Neural progenitor cell (in vitro differentiated cells): ENCODE results near the gene PLEKHG2. TPM values are rescaled to one million over a fixed set of nuclear protein-coding genes. Genes with fewer than 3 reads are reported as not detected.

Experiments used
- DNase-seq: peaks from one replicate; pipeline ENCODE4 v3.0.0-alpha.2; 2016; ENCODE audit warnings: low spot score
- H2AFZ ChIP-seq: fragments of 200-600 bp; sonication (generic); replicated peaks from 2 replicates; pipeline ENCODE4 v1.6.1; 2016; ENCODE audit warnings: antibody characterized with exemption
- H3F3A ChIP-seq: fragments of 200-600 bp; sonication (generic); 2 replicates; pipeline ENCODE4 v1.6.1; 2016; ENCODE audit warnings: antibody characterized with exemption, low read depth
- H3K27ac ChIP-seq: fragments of 200-600 bp; sonication (generic); 2 replicates; pipeline ENCODE4 v1.5.1; 2016; ENCODE audit warnings: mild to moderate bottlenecking
- H3K27me3 ChIP-seq: fragments of 200-600 bp; sonication (generic); 2 replicates; pipeline ENCODE4 v1.6.1; 2016; ENCODE audit warnings: mild to moderate bottlenecking, moderate library complexity
- H3K36me3 ChIP-seq: fragments of 200-600 bp; sonication (generic); 2 replicates; pipeline ENCODE4 v1.5.1; 2016
- H3K4me1 ChIP-seq: fragments of 200-600 bp; sonication (generic); 2 replicates; pipeline ENCODE4 v1.6.1; 2016; ENCODE audit warnings: mixed run types
- H3K4me2 ChIP-seq: fragments of 200-600 bp; sonication (generic); 2 replicates; pipeline ENCODE4 v1.6.1; 2016
- H3K4me3 ChIP-seq: fragments of 200-600 bp; sonication (generic); 2 replicates; pipeline ENCODE4 v1.5.1; 2016
- H3K79me2 ChIP-seq: fragments of 200-600 bp; sonication (generic); 2 replicates; pipeline ENCODE4 v1.6.1; 2016; ENCODE audit warnings: low read depth
- H3K9ac ChIP-seq: fragments of 200-600 bp; sonication (generic); 2 replicates; pipeline ENCODE4 v1.6.1; 2016
- H3K9me3 ChIP-seq: fragments of 200-600 bp; sonication (generic); 2 replicates; pipeline ENCODE4 v1.5.1; 2016; ENCODE audit warnings: low read depth
- H4K20me1 ChIP-seq: fragments of 200-600 bp; sonication (generic); 2 replicates; pipeline ENCODE4 v1.6.1; 2016; ENCODE audit warnings: low read depth
- H3K27ac Mint-ChIP-seq: 3 replicates; pipeline ENCODE4 v1.8.0; 2021; ENCODE audit warnings: mixed read lengths
- H3K27me3 Mint-ChIP-seq: 2 replicates; pipeline ENCODE4 v1.8.0; 2022; ENCODE audit warnings: low read depth, mild to moderate bottlenecking, inconsistent platforms, moderate library complexity, mixed read lengths; ENCODE audit not compliant: insufficient read depth
- H3K36me3 Mint-ChIP-seq: 3 replicates; pipeline ENCODE4 v1.8.0; 2021; ENCODE audit warnings: mixed read lengths
- H3K4me1 Mint-ChIP-seq: 3 replicates; pipeline ENCODE4 v1.8.0; 2021; ENCODE audit warnings: mixed read lengths
- H3K4me3 Mint-ChIP-seq: 3 replicates; pipeline ENCODE4 v1.8.0; 2021; ENCODE audit warnings: mild to moderate bottlenecking, moderate library complexity, mixed read lengths
- H3K9me3 Mint-ChIP-seq: 3 replicates; pipeline ENCODE4 v1.8.0; 2020; ENCODE audit warnings: mixed read lengths
- EZH2 ChIP-seq: fragments of 200-600 bp; sonication (generic); IDR thresholded peaks from 2 replicates; pipeline ENCODE4 v1.6.1; 2017; ENCODE audit warnings: antibody characterized with exemption, mild to moderate bottlenecking, moderate library complexity
- EZH2phosphoT487 ChIP-seq: fragments of 200-600 bp; sonication (generic); IDR thresholded peaks from 2 replicates; pipeline ENCODE4 v1.6.1; 2017; ENCODE audit warnings: antibody characterized with exemption
- total RNA-seq: library from RNA; depleted of rRNA; stranded (reverse); fragments of >200 nt; gene quantifications from 2 replicates; pipeline ENCODE4 v1.2.3, GENCODE V29; 2015; ENCODE audit warnings: low replicate concordance
- TF ChIP-seq, protein P1 (sequence below): fragments of 200-600 bp; sonication (generic); IDR thresholded peaks from 2 replicates; pipeline ENCODE4 v1.5.1; 2017; ENCODE audit warnings: antibody characterized with exemption, mild to moderate bottlenecking

The PLEKHG2 gene
- total RNA-seq, 1 donor from 2014 or later, result 10.7 TPM

DNA sequence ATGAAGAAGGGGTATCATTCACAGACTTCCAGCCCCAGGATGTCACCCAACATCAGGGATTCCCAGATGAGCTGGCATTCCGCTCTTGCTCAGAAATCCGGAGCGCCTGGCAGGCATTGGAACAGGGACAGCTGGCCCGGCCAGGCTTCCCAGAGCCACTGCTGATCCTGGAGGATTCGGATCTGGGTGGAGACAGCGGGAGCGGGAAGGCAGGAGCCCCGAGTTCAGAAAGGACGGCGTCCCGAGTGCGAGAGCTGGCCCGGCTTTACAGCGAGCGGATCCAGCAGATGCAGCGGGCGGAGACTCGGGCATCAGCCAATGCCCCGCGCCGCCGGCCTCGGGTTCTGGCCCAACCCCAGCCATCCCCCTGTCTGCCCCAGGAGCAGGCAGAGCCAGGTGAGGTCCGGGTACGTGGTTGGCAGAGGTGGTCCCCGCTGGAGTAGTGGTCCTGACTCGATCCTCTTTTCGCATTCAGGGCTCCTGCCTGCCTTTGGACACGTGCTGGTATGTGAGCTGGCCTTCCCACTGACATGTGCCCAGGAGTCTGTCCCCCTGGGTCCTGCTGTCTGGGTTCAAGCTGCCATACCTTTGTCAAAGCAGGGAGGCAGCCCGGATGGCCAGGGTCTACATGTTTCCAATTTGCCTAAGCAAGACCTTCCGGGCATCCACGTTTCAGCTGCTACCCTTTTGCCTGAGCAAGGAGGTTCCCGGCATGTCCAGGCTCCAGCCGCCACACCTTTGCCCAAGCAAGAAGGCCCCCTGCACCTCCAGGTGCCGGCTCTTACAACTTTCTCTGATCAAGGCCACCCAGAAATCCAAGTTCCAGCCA lies 11.0 kb downstream of the PLEKHG2 start:
- peak overlapping the region; percentile 60 for H3K4me3 Mint-ChIP-seq
- Histone ChIP-seq H3K9me3 (no peaks in the 10 kb centered on the region), H3K79me2 (no peaks in the 10 kb centered on the region), H3K4me1 (peaks cover 3% of the 10 kb centered on the region), H2AFZ (no peak overlapping the region), H3K9ac (no peak overlapping the region), H3K4me2 (no peak overlapping the region), H3K27me3 (no peaks in the 10 kb centered on the region), H3K4me3 (no peak overlapping the region), H3K36me3 (no peaks in the 10 kb centered on the region), H4K20me1 (peaks cover 10% of the 10 kb centered on the region), H3F3A (peaks cover 16% of the 10 kb centered on the region), H3K27ac (no peak overlapping the region)
- DNase-seq, result no peak
- H3K4me1 Mint-ChIP-seq, result peaks cover 16% of the 10 kb centered on the region
- H3K27ac Mint-ChIP-seq, result no peak overlapping the region
- H3K27me3 Mint-ChIP-seq, result peaks cover 4% of the 10 kb centered on the region
- TF ChIP-seq, protein P1, sequence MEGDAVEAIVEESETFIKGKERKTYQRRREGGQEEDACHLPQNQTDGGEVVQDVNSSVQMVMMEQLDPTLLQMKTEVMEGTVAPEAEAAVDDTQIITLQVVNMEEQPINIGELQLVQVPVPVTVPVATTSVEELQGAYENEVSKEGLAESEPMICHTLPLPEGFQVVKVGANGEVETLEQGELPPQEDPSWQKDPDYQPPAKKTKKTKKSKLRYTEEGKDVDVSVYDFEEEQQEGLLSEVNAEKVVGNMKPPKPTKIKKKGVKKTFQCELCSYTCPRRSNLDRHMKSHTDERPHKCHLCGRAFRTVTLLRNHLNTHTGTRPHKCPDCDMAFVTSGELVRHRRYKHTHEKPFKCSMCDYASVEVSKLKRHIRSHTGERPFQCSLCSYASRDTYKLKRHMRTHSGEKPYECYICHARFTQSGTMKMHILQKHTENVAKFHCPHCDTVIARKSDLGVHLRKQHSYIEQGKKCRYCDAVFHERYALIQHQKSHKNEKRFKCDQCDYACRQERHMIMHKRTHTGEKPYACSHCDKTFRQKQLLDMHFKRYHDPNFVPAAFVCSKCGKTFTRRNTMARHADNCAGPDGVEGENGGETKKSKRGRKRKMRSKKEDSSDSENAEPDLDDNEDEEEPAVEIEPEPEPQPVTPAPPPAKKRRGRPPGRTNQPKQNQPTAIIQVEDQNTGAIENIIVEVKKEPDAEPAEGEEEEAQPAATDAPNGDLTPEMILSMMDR, result no peak
- peaks cover 28% of the 10 kb centered on the region for H3K36me3 Mint-ChIP-seq
- H3K9me3 Mint-ChIP-seq, result no peaks in the 10 kb centered on the region

DNA sequence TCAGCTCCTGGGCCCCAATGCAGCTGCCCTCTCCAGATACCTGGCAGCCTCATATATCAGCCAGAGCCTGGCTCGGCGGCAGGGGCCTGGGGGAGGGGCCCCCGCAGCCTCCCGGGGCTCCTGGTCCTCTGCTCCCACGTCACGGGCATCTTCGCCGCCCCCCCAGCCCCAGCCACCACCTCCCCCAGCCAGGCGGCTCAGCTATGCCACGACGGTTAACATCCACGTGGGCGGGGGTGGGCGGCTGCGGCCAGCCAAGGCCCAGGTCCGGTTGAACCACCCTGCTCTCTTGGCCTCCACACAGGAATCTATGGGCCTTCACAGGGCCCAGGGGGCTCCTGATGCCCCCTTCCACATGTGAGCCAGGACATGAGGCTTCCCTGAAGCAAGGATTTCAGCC lies 12.5 kb downstream of the PLEKHG2 start:
- DNase-seq, result no peak
- H3K27me3 ChIP-seq, result no peaks in the 10 kb centered on the region

GRCh38 chr19:39425744-39426143 lies 13.3 kb downstream of the PLEKHG2 start:
- H3K27me3 Mint-ChIP-seq, result peaks cover 4% of the 10 kb centered on the region
- TF ChIP-seq EZH2 (no peak), EZH2phosphoT487 (no peak)
- TF ChIP-seq, protein P1, result no peak
- Histone ChIP-seq H3F3A (peaks cover 34% of the 10 kb centered on the region), H3K9me3 (no peaks in the 10 kb centered on the region), H3K27me3 (no peaks in the 10 kb centered on the region), H4K20me1 (peaks cover 10% of the 10 kb centered on the region), H3K36me3 (no peaks in the 10 kb centered on the region), H3K9ac (no peak overlapping the region), H3K4me2 (no peak overlapping the region), H2AFZ (no peak overlapping the region), H3K27ac (no peak overlapping the region), H3K79me2 (no peaks in the 10 kb centered on the region), H3K4me3 (no peak overlapping the region), H3K4me1 (peaks cover 10% of the 10 kb centered on the region)
- no peaks in the 10 kb centered on the region for H3K9me3 Mint-ChIP-seq
- peaks cover 24% of the 10 kb centered on the region for H3K4me1 Mint-ChIP-seq
- H3K27ac Mint-ChIP-seq, result peak overlapping the region; percentile 8
- DNase-seq, result no peak
- H3K36me3 Mint-ChIP-seq, result peaks cover 21% of the 10 kb centered on the region
- H3K4me3 Mint-ChIP-seq, result no peak overlapping the region

More for the DNA sequence above, 12.5 kb downstream of the PLEKHG2 start:
- Mint-ChIP-seq H3K4me1 (peaks cover 24% of the 10 kb centered on the region), H3K9me3 (no peaks in the 10 kb centered on the region), H3K27ac (no peak overlapping the region), H3K27me3 (peaks cover 4% of the 10 kb centered on the region), H3K36me3 (peaks cover 24% of the 10 kb centered on the region), H3K4me3 (no peak overlapping the region)
- TF ChIP-seq, protein P1, result no peak
- TF ChIP-seq EZH2phosphoT487 (no peak), EZH2 (no peak)
- Histone ChIP-seq H3K9ac (no peak overlapping the region), H3K4me3 (no peak overlapping the region), H3K36me3 (no peaks in the 10 kb centered on the region), H3K27ac (no peak overlapping the region), H4K20me1 (peaks cover 10% of the 10 kb centered on the region), H2AFZ (no peak overlapping the region), H3K9me3 (no peaks in the 10 kb centered on the region), H3F3A (peaks cover 30% of the 10 kb centered on the region), H3K79me2 (no peaks in the 10 kb centered on the region), H3K4me1 (peaks cover 10% of the 10 kb centered on the region), H3K4me2 (no peak overlapping the region)
